NCI-H510A (cell line): ENCODE measurements around the gene IFT81.
A peak's percentile ranks its signal among the peaks of the same experiment; 100 is the strongest.
"Not testable (repeated sequence)": the region's sequence is repeated elsewhere in the genome, so short reads cannot be mapped to it uniquely, and the experiment has no call there.

Experiments
- DNase-seq: peaks from one replicate; lab custom pipeline; 2025; lab: John Stamatoyannopoulos, UW

Gene IFT81

DNA sequence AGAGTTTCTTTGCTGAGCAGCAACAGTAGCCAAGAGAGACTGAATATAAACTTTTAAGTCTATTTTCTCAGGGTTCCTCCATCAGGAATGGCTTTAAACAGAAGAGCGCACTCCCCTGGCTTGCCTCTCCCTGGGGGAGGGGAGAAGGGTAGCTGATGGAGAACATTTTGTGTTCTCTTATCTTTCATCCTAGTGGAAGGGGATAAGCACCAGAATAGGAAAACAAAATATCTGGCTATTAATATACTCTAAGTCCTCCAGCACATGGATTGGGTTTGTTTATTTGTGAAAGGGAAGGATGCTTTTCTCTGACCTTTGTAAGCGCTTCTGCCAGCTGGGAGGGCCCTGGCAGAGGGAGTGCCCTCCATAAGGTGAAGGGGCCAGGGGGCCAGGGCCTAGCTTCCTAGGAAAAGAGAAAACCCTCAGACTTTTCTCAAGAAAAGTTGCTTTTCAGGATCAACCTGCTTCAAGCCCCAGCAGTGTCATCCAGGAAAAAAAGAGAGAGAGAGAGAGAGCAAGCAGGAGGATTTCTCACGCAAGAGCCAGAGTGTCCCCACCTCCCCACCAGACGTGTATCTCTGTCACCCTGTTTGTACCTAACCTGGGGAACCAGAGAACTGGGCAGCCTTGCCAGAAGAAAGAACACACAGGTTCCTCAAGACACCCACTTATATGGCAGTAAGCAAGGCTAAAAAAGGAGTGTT lies 122.6 kb downstream of the IFT81 start:
- DNase-seq: no peak

DNA sequence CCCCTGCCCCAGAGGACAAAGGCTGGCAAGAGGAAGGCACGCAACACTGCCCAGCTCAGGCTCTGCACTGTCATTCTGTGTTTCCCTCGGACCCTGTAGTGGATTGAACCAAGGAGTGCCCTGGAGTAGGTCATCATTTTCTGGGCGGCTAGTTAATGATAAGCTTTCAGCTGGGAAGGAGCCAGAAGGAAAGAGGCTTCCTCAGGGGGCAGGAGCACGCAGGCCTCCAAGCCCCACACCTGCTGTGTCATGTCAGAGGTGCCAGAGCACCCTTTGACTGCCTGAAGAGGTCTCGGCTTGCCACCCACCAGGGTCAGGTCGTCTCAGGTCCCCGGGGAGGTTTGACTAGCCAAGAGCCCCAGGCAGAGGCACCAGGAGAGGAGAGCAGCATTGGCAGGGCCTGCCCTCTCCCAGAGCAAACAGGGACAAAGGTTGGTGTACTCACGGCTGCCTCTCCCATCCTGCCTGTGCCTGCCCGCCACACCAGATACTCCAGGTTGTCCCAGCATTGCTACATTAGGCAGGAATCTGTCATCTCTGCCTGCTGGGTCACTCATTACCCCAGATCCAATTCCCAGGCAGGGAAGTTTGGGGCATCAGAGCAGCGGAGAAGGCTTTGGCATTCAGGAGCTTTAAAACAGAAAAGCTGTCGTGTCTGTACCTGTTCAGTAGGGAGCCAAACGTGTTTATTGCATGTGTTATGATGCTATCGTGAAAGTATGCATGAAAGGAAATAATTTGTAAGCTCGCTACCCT lies 123.4 kb downstream of the IFT81 start:
- DNase-seq: no peak

DNA sequence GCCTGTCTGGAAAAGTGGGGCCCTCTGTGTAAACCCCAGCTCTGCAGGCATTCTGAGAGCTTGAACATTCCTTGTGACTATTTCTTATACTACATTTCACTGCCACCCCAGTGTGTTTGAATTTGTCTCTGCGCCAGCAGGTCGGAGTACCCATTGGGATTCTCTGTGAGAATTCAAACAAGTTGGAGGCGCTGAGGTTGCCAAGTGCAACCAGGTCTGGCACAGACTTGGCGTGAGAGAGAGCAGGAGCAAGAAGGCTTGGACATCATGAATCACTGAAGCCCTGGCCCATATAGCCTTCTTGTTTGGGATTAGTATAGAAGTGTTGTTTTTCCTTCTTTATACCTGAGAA lies 123.9 kb downstream of the IFT81 start:
- DNase-seq: no peak

DNA sequence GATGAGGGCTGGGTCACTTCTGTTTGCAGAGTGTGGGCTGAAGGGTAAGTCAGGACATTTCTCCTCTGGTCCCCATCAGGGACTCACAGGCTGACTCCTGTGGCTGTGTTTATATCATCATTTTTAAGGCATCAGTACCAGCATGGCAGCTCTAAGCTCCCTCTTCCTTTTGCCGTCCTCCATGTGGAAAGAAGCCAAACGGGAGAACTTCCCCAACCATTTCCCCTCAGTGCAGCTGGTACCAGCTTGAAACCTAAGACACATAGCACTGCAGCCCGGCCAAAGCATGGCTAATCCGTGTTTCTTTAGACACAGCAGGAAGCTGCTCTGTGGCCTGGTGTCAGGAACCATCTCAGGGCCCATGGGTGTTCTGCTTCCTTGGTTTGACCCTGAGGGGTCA lies 124.9 kb downstream of the IFT81 start:
- DNase-seq: no peak

DNA sequence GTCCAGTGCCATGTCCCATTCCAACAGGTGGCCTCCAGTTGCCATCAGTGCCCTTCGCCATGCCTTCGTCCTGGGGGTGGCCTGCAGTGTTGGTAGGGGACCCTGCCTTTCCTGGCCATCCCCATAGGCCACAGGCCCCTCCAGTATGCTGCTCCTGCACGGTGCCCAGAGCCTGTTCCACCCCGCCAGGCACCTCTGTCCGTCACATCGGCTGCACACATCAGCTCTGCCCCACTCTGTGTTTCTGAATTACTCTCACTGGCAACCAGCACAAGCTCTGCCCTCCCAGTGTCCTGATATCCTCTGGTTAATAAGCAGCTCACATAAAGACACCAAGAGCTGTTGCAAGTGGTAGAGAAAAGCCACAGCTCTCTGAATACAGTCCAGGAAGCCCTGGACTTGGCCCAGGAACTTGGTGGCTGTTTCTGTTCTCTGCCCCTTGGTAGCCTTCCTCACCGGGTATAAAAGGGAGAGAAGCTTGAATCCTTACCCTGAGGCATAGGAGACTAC lies 125.6 kb downstream of the IFT81 start:
- no peak for DNase-seq

DNA sequence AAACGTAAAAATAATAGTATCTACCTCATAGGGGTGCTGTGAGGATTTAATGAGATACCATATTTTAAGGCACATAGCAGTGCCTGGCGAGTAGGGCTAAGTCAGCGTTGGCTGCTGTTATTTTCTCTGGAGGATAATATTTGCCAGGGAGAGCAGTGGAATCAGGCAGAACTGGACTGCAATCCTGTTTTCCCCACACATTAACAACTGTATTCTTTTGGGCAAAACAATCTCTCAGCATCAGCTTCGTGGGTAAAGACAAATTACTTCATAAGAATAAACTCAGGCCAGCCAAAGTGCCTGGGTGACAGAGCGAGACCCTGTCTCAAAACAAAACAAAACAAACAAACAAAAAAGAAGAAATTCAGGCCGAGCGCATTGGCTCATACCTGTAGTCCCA lies 127.2 kb downstream of the IFT81 start:
- no peak for DNase-seq

DNA sequence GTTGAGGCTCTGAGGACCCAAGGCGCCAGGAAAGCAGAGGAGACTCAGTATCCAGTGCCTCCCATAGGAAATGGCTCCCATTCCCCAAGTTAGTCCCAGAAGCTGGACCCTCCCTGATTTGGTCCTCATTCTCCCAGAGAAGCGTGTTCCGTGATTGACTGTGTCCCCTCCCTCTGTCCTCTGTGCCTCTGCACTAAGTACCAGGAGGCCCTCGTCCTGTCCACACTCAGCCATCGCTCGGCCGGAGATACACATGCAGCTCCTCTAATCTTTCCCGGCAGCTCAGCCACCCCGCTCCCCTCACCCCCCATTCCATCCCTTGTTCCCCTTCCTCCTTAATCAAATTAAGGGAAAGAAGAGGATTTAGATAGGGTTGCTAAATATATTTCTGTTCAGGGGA lies 128.6 kb downstream of the IFT81 start:
- no peak for DNase-seq

DNA sequence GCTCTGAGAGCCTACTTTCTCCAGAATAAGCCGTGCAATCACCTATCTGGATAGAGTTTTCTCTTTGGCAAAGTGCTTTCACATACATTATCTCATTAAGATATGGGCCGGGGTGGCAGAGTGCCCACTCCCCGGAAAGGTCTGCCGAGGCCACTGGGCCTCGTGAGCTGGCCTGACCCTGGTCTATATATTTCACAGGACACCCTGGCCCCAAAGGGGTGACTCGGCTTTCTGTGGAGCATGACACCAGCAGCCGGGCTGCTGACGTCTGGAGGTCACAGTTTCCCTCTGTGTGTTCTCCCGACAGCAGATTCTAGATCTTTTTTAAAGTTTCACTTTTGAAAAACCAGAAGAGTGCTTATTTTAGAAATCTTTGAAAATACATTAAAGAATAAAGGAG lies 129.0 kb downstream of the IFT81 start:
- DNase-seq: no peak

DNA sequence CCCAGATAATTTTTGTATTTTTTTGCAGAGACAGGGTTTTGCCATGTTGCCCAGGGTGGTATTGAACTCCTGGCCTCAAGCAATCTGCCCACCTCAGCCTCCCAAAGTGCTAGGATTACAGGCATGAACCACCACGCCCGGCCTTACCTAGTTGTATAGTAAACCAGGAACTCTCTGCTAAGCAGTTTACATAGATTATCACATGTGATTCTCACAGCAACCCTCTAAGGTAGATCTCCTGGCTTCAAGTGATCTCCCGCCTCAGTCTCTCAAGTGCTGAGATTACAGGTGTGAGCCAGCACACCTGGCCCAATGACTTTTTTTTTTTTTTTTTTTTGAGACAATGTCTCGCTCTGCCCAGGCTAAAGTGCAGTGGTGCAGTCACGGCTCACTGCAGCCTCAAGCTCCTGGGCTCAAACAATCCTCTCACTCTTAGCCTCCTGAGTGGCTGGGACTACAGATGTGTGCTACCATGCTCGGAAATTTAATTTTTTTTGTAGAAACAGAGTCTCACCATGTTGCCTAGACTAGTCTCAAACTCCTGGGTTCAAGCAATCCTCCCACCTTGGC lies 130.9 kb downstream of the IFT81 start:
- peak; percentile 54 for DNase-seq

DNA sequence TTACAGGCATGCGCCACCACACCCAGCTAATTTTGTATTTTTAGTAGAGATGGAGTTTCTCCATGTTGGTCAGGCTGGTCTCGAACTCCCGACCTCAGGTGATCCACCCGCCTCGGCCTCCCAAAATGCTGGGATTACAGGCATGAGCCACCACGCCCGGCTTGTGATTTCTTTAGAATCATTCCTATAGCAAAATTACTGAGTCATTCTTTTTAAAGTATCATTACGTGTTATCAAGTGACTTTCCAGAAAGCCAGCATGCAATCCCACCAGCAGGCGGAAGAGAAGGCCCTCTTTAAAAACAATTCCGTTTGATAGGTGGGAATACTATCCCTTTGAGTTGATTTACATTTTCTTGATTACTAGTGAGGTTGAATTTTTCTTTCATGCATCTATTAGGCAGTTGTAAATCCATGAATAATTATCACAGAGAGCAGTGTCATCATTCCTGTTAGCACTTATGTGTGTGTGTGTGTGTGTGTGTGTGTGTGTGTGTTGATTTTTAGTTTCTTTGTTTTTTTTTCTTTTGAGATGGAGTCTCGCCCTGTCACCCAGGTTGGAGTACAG lies 131.8 kb downstream of the IFT81 start:
- DNase-seq: not testable (repeated sequence)

DNA sequence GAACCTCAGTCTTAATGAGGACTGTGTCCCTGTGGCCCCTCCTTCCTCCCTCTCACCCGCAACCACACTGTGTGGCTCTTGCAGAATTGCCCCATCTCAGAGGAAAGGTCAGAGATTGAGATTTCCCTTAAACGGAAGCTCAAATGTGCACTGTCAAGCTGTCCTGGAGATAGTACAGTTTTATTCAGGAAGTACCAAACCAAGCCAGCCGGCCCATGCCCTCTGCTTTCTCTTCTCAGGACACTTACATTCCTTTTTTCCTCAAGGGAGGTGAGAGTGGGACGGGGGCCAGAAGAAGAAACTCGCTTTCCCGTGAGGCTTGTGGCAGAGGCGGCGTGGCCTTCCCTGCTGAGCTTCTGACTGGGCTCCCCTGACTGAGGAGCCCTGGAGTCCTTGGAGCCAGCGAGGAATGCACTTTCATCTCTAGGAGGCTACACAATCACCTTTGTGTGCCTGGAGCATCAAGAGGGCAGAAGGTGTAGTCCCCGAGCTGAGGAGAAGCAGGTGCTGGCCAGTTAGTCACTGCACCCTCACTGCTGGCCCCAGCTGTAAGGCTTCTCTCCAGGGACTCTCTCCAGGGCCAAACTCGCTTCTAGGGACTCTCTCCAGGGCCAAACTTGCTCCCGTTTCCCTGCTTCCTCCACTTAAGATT lies 132.7 kb downstream of the IFT81 start:
- DNase-seq: no peak

DNA sequence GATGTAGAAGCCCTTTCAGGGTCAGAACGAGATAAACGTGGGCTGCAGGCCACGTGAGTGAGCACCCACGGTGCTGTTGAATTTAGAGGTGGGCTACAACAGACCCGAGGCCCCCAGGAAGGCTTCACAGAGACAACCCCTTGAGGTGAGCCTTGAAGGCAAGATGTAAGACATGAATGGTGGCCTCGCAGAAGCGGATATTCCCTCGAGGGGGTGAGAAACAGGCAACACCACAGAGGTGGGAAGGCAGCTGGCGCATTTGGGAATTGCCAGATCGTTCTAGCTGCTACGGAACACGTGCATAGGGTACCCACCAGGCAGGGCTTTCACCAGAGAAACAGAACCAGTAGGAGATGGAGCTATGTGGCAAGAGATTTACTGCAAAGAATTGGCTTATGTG lies 134.3 kb downstream of the IFT81 start:
- no peak for DNase-seq

DNA sequence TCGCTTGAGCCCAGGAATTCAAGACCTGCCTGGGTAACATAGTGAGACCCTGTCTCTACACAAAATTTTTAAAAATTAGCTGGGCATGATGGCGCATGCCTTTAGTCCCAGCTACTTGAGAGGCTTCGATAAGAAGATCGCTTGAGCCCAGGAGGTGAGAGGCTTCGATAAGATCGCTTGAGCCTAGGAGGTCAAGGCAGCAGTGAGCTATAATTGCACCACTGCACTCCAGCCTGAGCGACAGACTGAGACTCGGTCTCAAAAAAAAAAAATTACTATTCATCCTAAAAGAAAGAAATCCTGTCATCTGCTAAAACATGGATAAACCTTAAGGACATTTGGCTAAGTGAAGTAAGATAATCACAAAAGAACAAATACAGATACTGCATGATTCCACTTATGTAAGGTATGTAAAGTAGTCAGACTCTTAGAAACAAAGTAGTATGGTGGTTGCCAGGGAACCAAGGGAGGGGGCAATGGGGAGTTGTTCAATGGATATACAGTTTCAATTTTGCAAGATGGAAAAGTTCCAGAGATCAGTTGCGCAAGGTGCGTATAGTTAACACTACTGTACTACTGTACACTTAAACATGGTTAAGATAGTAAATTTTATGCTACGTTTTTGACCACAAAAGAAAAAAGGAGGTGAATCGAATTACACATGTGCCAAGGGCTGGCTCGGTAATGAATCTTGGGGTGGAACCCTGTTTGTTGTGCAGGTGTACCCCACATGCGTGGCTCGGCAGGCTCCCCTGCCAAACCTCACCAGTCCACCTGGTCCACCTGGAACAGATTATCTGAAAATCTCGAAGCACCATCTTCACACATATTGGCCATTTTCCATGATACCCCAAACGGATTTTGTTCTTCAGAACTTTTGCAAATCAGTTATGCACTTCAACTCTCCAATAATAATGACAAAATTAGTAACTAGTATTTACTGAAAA lies 138.6 kb downstream of the IFT81 start:
- DNase-seq: peak; percentile 24

DNA sequence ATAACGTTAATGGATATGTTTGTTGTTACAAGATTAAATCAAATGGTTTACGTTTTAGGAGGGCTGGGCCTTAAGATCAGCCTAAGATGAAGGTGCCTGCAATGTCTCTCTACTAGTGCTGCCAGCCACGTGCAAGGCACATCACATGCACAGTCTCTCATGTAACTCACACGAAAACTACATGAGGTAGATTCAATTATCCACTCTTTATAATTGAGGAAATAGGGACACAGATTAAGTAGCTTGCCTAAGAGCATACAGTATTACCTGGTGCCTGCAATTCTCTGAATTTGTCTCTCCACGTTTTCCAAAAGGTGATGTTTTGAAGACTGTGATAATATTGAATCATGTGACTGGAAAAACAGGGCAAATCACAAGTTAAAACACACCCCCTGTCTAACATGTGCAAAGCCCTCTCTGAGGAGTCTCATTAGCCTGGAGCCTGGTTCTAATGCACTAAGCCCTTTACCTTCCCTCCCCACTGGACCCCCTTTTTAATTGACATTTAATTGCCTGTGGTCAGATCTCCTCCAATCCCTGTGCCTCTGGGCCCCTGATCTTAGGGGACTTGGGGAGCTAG lies 142.3 kb downstream of the IFT81 start:
- DNase-seq: no peak

DNA sequence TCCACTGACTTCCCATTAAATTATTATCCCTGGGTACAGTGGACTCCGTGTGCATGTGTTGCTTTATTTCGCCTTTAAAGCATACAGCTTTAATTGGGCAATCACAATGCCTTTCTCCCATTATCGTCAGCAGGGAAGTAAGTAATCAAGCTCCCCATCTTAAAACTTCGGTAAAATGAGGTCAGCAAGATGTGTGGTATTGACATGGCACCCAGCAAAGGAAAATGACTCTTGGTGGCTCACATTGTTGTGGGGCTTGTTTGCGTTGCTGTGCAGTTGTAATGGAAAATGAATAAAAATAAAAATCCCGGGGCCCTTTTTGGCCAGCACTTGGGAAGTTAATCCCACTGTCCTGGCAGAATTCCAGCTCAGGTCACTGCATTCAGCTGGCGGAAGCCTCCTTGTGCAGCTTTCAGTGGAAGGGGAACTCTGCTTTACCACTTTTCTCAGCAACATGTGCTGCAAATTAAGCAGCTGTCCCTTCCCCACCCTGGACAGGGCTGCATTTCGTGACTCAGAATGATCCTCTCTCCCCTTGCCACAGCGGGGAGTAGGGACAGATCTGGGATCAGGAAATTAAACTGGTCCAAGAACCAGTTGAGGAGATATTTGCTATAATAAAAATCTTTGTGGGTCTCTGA lies 142.9 kb downstream of the IFT81 start:
- no peak for DNase-seq
